T-cell (primary cell): Measurements from ENCODE around the gene SPECC1. TPM values are rescaled to one million over a fixed set of nuclear protein-coding genes. Genes with fewer than 3 reads are reported as not detected.

Source experiments
- ATAC-seq, 4 experiments: fragments of 200-7000 bp in 3 of 4; fragments of 150-1000 bp in 1 of 4; cut with Tn5 transposase; replicated peaks in 1 of 4; 1 replicate in 3 of 4; 2 replicates in 1 of 4; pipeline ENCODE4 v1.10.0; 2021; ENCODE audit warnings: moderate library complexity in 3 of 4, mild to moderate bottlenecking in 2 of 4, moderate number of reproducible peaks in 1 of 4
- CTCF ChIA-PET, 2 donors: fragments of 300-600 bp; sonication (Branson Sonifier 250); formaldehyde crosslinking; loops; one replicate each; lab custom pipeline; 2022; ENCODE audit warnings: antibody characterized with exemption in 2 of 2; lab: Charles Lee
- POLR2A ChIA-PET, 2 donors: fragments of 300-600 bp; sonication (Branson Sonifier 250); formaldehyde crosslinking; loops; one replicate each; lab custom pipeline; 2022; ENCODE audit warnings: antibody characterized with exemption in 2 of 2; lab: Charles Lee
- DNase-seq, 35 experiments: peaks; one replicate each; pipeline versions ENCODE4 v3.0.0 to v3.0.0-alpha.2; 2013 to 2023
- H3K27ac ChIP-seq: one replicate; pipeline ENCODE4 v1.5.1; 2013; ENCODE audit warnings: low read length
- H3K27me3 ChIP-seq, 2 experiments: replicated peaks in 1 of 2; 1 replicate in 1 of 2; 2 replicates in 1 of 2; pipeline versions ENCODE4 v1.6.1 to v1.7.0; 2013; ENCODE audit warnings: low read length in 1 of 2, mixed read lengths in 1 of 2; ENCODE audit not compliant: control insufficient read depth in 2 of 2, insufficient read depth in 2 of 2; ENCODE audit errors: extremely low read depth in 1 of 2
- H3K36me3 ChIP-seq, 2 donors: 1 replicate in 1 of 2; 2 replicates in 1 of 2; pipeline versions ENCODE4 v1.6.1 to v1.7.0; 2013; ENCODE audit warnings: low read length in 1 of 2; ENCODE audit not compliant: control insufficient read depth in 2 of 2, insufficient read depth in 1 of 2; ENCODE audit errors: extremely low read depth in 1 of 2
- H3K4me1 ChIP-seq, 2 experiments: 1 replicate in 1 of 2; 2 replicates in 1 of 2; pipeline versions ENCODE4 v1.6.1 to v1.7.0; 2013; ENCODE audit warnings: low read length in 2 of 2, mixed read lengths in 1 of 2; ENCODE audit not compliant: insufficient read depth in 2 of 2, control insufficient read depth in 1 of 2; ENCODE audit errors: extremely low read depth in 1 of 2
- H3K4me3 ChIP-seq, 2 donors: 1 replicate in 1 of 2; 2 replicates in 1 of 2; pipeline versions ENCODE4 v1.5.1 to v1.7.0; 2013; ENCODE audit warnings: mild to moderate bottlenecking in 2 of 2, low read length in 1 of 2, moderate library complexity in 1 of 2; ENCODE audit not compliant: control insufficient read depth in 1 of 2; ENCODE audit errors: extremely low read depth in 1 of 2
- H3K9me3 ChIP-seq: 2 replicates; pipeline ENCODE4 v1.7.0; 2013
- H3K27ac Mint-ChIP-seq, 2 donors: one replicate each; pipeline ENCODE4 v1.8.0; 2020 to 2021; ENCODE audit warnings: mild to moderate bottlenecking in 2 of 2, mixed read lengths in 2 of 2
- H3K27me3 Mint-ChIP-seq, 2 donors: one replicate each; pipeline ENCODE4 v1.8.0; 2021 to 2022; ENCODE audit warnings: mixed read lengths in 2 of 2
- H3K36me3 Mint-ChIP-seq: one replicate; pipeline ENCODE4 v1.8.0; 2021; ENCODE audit warnings: mixed read lengths
- H3K4me1 Mint-ChIP-seq, 3 donors: one replicate each; pipeline ENCODE4 v1.8.0; 2020 to 2022; ENCODE audit warnings: mixed read lengths in 3 of 3, mild to moderate bottlenecking in 1 of 3
- H3K4me3 Mint-ChIP-seq, 3 donors: one replicate each; pipeline ENCODE4 v1.8.0; 2020 to 2022; ENCODE audit warnings: mild to moderate bottlenecking in 3 of 3, mixed read lengths in 3 of 3, moderate library complexity in 3 of 3
- H3K9me3 Mint-ChIP-seq, 3 donors: one replicate each; pipeline ENCODE4 v1.8.0; 2020 to 2022; ENCODE audit warnings: mixed read lengths in 3 of 3
- WGBS: methylation state at CpG from one replicate; pipeline ENCODE4 v1.1.5; 2013; ENCODE audit warnings: missing lambda C conversion rate; ENCODE audit not compliant: insufficient coverage; 5-methylcytosine and 5-hydroxymethylcytosine counted together
- total RNA-seq, 35 experiments: library from RNA in 6 of 35; stranded (reverse) in 6 of 35; fragments of 120-200 nt in 1 of 35; gene quantifications; one replicate each; pipeline versions ENCODE4 v1.2.1 to v1.2.4 and lab custom pipeline; 2013 to 2026

Gene SPECC1
- total RNA-seq, 5 donors from 2014 or later (not counting 1 experiment from before 2014, with no cell fraction given) = 3.9 to 12.9 (median 6.0) TPM

- Mint-ChIP-seq H3K27ac (peak overlapping the region; percentile 89 to 93), H3K4me3 (peak overlapping the region in 1 of 3 donors; percentile 69), H3K36me3 (no peaks in the 10 kb centered on the region), H3K27me3 (no peaks in the 10 kb centered on the region), H3K4me1 (peaks cover 81 to 90% (median 88%) of the 10 kb centered on the region in 3 donors), H3K9me3 (no peaks in the 10 kb centered on the region)
- no peaks in the 10 kb centered on the region for H3K9me3 ChIP-seq
- no peak for ATAC-seq
- H3K4me3 ChIP-seq = no peak overlapping the region
- H3K27me3 ChIP-seq = no peaks in the 10 kb centered on the region
- CTCF ChIA-PET = interaction anchor here in 1 of 2 donors (0.6 kb wide), 1 partner anchor 40 kb away, joined by 8 read pairs; no protein-coding TSS in a partner anchor
- H3K4me1 ChIP-seq = peaks cover 62 to 73% of the 10 kb centered on the region in 2 experiments
- no peaks in the 10 kb centered on the region for H3K36me3 ChIP-seq
- no peak for DNase-seq
- POLR2A ChIA-PET = no interaction called here
- peak overlapping the region; percentile 37 for H3K27ac ChIP-seq
- no CpG with 5 or more reads among the region's 3 CpGs for WGBS
Observed at GRCh38 chr17:20270369-20270768, 261.2 kb downstream of the SPECC1 start.

DNA sequence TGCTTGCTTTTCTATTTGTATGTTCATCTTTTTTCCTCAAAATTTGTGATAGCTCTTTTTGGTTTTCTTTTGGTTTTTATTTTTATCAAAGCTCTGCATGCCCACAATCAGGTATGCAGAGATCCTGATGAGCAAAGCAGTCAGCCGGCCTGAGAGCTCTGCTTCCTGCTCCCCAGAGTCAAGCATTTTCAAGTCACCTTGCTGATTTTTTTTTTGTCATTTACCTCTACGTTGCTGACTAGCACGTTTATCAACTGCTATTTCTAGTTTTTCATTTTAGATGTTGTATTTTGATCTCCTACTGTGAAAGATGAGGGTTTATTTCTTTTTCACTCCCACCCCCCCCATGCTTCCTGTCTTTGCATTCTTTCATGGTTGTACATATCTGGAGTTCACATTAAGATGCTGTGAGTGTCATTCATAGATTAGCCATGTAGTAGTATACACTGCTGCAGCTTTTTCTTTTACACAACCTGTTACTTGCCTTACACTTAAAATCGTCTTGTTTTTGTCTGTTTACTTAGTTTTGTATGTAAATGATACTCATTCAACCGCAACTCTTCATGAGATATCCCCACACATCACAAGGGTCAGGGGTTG lies 262.0 kb downstream of the SPECC1 start:
- Mint-ChIP-seq H3K4me1 (peaks cover 87 to 92% (median 91%) of the 10 kb centered on the region in 3 donors), H3K4me3 (peak overlapping the region; percentile 6 to 69 (median 28)), H3K27ac (peak overlapping the region; percentile 89 to 93), H3K27me3 (no peaks in the 10 kb centered on the region), H3K9me3 (no peaks in the 10 kb centered on the region), H3K36me3 (no peaks in the 10 kb centered on the region)
- Histone ChIP-seq H3K27me3 (no peaks in the 10 kb centered on the region), H3K4me3 (no peak overlapping the region), H3K9me3 (no peaks in the 10 kb centered on the region), H3K36me3 (no peaks in the 10 kb centered on the region), H3K27ac (peak overlapping the region; percentile 37), H3K4me1 (peaks cover 67 to 77% of the 10 kb centered on the region in 2 experiments)
- DNase-seq = peak in 14 of 35 experiments; percentile 8 to 45 (median 18)
- POLR2A ChIA-PET = no interaction called here
- CTCF ChIA-PET = no interaction called here
- ATAC-seq = peak; percentile 33 to 63 (median 54)
- WGBS = no CpG with 5 or more reads among the region's 5 CpGs

DNA sequence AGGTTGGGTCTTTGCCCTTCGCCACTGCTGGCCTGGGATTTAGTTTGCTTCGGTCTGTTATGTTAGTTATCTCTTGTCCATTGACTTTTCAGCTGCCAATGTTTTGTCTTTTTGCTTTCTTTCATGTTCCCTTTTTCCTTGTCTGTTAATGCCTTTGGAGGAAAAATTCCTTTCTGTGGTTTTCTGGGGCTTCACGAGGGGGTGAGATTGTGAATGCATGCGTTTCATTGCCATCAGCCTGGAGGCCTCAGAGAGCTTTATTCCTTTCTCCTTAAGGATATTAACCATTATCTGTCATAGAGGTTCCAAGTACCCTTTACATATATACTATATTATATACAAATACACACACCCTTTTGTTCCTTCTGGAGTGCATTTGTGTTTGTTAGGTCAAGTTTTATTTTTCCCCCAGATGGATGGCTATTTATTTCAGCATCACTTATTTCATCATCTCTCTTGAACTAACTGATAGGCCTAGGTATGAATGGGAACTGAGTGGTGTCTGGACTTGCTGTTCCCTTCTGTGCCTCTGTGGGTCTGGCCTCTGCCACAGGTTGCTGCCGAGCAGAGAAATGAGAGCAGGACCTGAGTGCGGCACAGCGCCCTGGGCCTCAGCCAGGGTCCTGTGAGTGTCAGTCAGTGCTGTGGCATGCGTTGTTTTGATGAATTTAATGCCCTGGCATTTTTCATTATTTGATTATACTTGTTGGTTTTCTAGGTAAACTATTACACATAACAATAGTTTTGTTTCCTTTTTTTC lies 264.8 kb downstream of the SPECC1 start:
- H3K36me3 Mint-ChIP-seq = no peaks in the 10 kb centered on the region
- CTCF ChIA-PET = interaction anchor here in 1 of 2 donors (0.6 kb wide), 1 partner anchor 309 kb away, joined by 3 read pairs; no protein-coding TSS in a partner anchor
- no peak overlapping the region for H3K27ac ChIP-seq
- 50% methylated on average over 1 of the region's 8 CpGs for WGBS
- peaks cover 60 to 79% of the 10 kb centered on the region in 2 experiments for H3K4me1 ChIP-seq
- peak overlapping the region in 1 of 2 donors; percentile 2 for H3K4me3 ChIP-seq
- peaks cover 90 to 94% (median 91%) of the 10 kb centered on the region in 3 donors for H3K4me1 Mint-ChIP-seq
- no peaks in the 10 kb centered on the region for H3K27me3 Mint-ChIP-seq
- peak overlapping the region; percentile 89 to 93 for H3K27ac Mint-ChIP-seq
- POLR2A ChIA-PET = no interaction called here
- DNase-seq (peak in 1 of 35 experiments; percentile 25), ATAC-seq (peak in 3 of 4 experiments; percentile 28 to 34 (median 30))
- no peaks in the 10 kb centered on the region for H3K36me3 ChIP-seq
- H3K9me3 ChIP-seq = no peaks in the 10 kb centered on the region
- H3K9me3 Mint-ChIP-seq = no peaks in the 10 kb centered on the region
- no peaks in the 10 kb centered on the region for H3K27me3 ChIP-seq
- H3K4me3 Mint-ChIP-seq = peak overlapping the region; percentile 34 to 69 (median 49)

GRCh38 chr17:20275653-20276052 lies 266.5 kb downstream of the SPECC1 start:
- ChIA-PET POLR2A (no interaction called here), CTCF (interaction anchor here in 1 of 2 donors (1.4 to 2.0 kb wide), 2 partner anchors 9 to 49 kb away, joined by 4 to 5 read pairs; no protein-coding TSS in a partner anchor)
- Mint-ChIP-seq H3K4me1 (peaks cover 86 to 91% (median 89%) of the 10 kb centered on the region in 3 donors), H3K9me3 (no peaks in the 10 kb centered on the region), H3K4me3 (peak overlapping the region in 1 of 3 donors; percentile 78), H3K27ac (peak overlapping the region; percentile 95), H3K36me3 (no peaks in the 10 kb centered on the region), H3K27me3 (no peaks in the 10 kb centered on the region)
- Histone ChIP-seq H3K36me3 (no peaks in the 10 kb centered on the region), H3K4me3 (no peak overlapping the region), H3K27ac (peak overlapping the region; percentile 2), H3K4me1 (peaks cover 45 to 68% of the 10 kb centered on the region in 2 experiments), H3K9me3 (no peaks in the 10 kb centered on the region), H3K27me3 (no peaks in the 10 kb centered on the region)
- WGBS = 44% methylated on average over 1 of the region's 2 CpGs
- DNase-seq (peak in 1 of 35 experiments; percentile 21), ATAC-seq (peak in 3 of 4 experiments; percentile 26 to 54 (median 44))

- no peaks in the 10 kb centered on the region for H3K9me3 Mint-ChIP-seq
- H3K27me3 ChIP-seq = no peaks in the 10 kb centered on the region
- H3K4me3 ChIP-seq = no peak overlapping the region
- WGBS = 57% methylated on average over 1 of the region's 2 CpGs
- peak overlapping the region in 1 of 3 donors; percentile 78 for H3K4me3 Mint-ChIP-seq
- peak overlapping the region; percentile 95 for H3K27ac Mint-ChIP-seq
- no peak for DNase-seq
- ChIA-PET CTCF (interaction anchor here in 1 of 2 donors (2.0 kb wide), 1 partner anchor 50 kb away, joined by 4 read pairs; no protein-coding TSS in a partner anchor), POLR2A (no interaction called here)
- H3K9me3 ChIP-seq = no peaks in the 10 kb centered on the region
- H3K4me1 ChIP-seq = peaks cover 41 to 63% of the 10 kb centered on the region in 2 experiments
- peaks cover 81 to 87% (median 84%) of the 10 kb centered on the region in 3 donors for H3K4me1 Mint-ChIP-seq
- H3K36me3 Mint-ChIP-seq = no peaks in the 10 kb centered on the region
- peak overlapping the region; percentile 50 for H3K27ac ChIP-seq
- no peaks in the 10 kb centered on the region for H3K36me3 ChIP-seq
- ATAC-seq = peak in 1 of 4 experiments; percentile 58
- no peaks in the 10 kb centered on the region for H3K27me3 Mint-ChIP-seq
Observed at GRCh38 chr17:20276421-20276820, 267.3 kb downstream of the SPECC1 start.

GRCh38 chr17:20278805-20279204 lies 269.6 kb downstream of the SPECC1 start:
- H3K36me3 Mint-ChIP-seq = no peaks in the 10 kb centered on the region
- WGBS = no CpG with 5 or more reads among the region's 1 CpG
- H3K27me3 ChIP-seq = peaks cover 0 to 4% of the 10 kb centered on the region in 2 experiments
- CTCF ChIA-PET = no interaction called here
- no peaks in the 10 kb centered on the region for H3K9me3 ChIP-seq
- H3K4me3 ChIP-seq = no peak overlapping the region
- H3K36me3 ChIP-seq = no peaks in the 10 kb centered on the region
- no peak overlapping the region for H3K27ac ChIP-seq
- H3K27ac Mint-ChIP-seq = no peak overlapping the region
- POLR2A ChIA-PET = no interaction called here
- H3K27me3 Mint-ChIP-seq = no peaks in the 10 kb centered on the region
- peaks cover 33 to 52% of the 10 kb centered on the region in 2 experiments for H3K4me1 ChIP-seq
- no peak for DNase-seq
- H3K4me1 Mint-ChIP-seq = peaks cover 57 to 76% (median 60%) of the 10 kb centered on the region in 3 donors
- ATAC-seq = no peak
- H3K4me3 Mint-ChIP-seq = no peak overlapping the region
- H3K9me3 Mint-ChIP-seq = no peaks in the 10 kb centered on the region
